NCI-H526 (cell line): ENCODE results near the gene TAS2R50.
"Not testable (repeated sequence)": the region's sequence is repeated elsewhere in the genome, so short reads cannot be mapped to it uniquely, and the experiment has no call there.

Experiments used
- DNase-seq, 2 experiments: peaks; one replicate each; lab custom pipeline; 2025; lab: John Stamatoyannopoulos, UW

Gene TAS2R50

GRCh38 chr12:10986812-10987211, at the start of gene TAS2R50:
Gene TAS2R50 (minus strand): TSS chr12:10986912. CDS start chr12:10986860, 52 bp downstream.
- DNase-seq: no peak

GRCh38 chr12:11033959-11034358, 47.2 kb upstream of the TAS2R50 start:
- not testable (repeated sequence) for DNase-seq

- DNase-seq: no peak
Measured at GRCh38 chr12:11031307-11031706, 44.6 kb upstream of the TAS2R50 start, which contains the start of gene TAS2R31. Gene TAS2R31 (minus strand): TSS chr12:11031407. CDS start chr12:11031335, 72 bp downstream.

- DNase-seq: no peak
Measured at GRCh38 chr12:11026118-11026517, 39.4 kb upstream of the TAS2R50 start.

DNA sequence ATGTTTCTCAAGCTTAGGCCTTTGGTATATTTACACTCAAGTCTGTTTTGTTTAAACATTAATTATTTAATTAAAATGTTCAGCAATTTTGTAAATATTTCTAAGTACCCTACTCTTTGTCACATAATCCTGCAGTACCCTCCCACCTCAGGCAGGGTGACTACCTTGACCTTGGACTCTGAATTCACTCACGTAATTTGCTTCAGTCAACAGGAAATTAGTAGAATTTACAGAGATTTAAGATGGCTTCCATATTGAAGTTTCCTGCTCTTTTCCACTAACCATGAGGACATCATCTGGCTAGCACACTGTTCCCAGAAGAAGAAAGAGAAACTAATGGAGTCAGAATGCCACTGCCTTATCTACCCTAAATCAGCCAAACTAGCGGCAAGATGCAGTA, 36.7 kb upstream of the TAS2R50 start:
- DNase-seq: no peak

- no peak for DNase-seq
Measured at GRCh38 chr12:11022520-11022919, 35.8 kb upstream of the TAS2R50 start, which contains the start of gene TAS2R19. Gene TAS2R19 (minus strand): TSS chr12:11022620. CDS start chr12:11022571, 49 bp downstream.

- peak; percentile 90 to 92 for DNase-seq
Measured at GRCh38 chr12:11016937-11017336, 30.2 kb upstream of the TAS2R50 start.

DNA sequence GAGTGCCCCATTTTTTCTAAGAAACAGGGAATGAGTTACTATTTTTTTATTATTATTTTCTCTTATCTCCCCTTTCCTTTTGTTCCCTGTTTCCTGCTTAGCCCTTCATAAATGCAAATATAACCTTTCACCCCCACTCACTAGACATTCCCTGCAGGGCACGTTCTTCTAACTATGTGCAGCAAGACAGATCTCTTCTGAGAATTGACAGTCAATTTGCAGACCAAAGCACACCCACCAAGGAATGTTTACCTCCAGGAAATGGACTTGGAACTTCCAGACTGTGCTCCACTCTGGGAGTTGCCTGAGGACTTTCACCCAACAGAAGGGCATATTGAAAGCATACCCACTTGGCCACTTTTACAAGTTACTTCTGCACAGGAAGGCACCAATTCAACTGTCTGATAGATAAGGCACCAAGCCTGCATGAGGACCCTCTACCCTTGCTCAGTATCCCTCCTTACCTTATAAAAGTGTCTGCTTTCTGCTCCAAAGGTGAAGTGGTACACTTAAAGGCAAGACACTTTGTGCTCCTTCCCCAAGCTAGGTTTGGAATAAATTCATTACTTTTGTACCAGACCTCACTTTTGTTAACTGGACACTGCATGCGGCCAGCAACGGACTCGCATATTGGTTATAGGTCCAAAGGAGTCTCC, 29.2 kb upstream of the TAS2R50 start:
- no peak for DNase-seq

DNA sequence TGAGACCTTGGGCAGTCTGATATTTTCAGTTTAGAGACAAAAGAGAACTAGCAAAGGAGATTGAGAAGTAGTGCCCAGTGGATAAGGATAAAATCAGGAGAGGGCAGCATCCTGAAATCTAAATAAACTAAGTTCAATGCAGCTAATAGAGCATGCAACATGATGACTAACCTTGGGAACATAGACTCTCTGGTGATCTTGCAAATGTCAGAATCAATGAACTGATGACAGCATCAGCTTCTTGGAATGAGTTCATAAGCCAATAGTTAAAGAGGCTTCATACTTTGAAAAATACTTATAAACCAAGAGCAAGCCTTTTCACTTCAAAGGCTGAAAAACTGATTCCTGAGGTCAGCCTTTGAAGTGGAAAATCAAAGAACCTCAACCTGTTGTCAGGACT, 27.5 kb upstream of the TAS2R50 start:
- no peak for DNase-seq

DNA sequence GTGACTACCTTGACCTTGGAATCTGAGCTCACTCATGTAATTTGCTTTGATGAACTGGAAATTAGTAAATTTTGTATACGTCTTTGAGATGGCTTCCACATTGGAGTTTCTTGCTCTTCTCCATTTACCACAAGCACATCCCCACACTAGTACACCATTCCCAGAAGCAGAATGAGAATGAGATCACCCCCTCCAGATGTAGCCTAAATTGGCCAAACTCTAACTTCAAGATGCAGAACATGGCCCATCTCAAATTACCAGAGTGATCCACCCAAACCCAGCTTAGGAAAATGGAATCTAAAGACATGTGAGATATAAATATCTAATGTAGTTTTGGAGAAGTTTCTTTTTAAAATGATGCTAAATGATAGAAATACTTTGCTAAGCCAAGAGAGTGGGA, 20.9 kb upstream of the TAS2R50 start:
- DNase-seq: no peak

DNA sequence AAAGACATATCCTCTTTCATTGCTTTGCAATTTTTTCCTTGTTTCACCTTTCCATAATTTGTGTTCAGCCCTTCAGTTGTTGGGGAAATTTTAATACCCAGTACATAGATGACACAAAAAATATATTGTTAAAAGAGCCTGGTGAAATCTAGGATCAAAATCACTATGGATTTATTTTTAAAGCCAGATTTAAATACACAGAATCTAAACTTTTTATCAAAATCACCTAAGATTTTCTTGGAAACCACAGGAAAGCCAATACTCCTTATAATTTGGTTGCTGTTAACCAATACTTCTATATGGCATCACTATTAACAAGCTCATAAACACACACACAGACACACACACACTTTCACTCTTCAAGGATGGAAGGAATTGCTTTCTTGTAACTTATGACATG, 11.5 kb upstream of the TAS2R50 start, which contains the start of gene TAS2R20:
TSS of gene TAS2R20 (minus strand) at position 101 of the 400 bp plus-strand sequence. CDS start 429 bp downstream, outside the sequence.
- no peak for DNase-seq

DNA sequence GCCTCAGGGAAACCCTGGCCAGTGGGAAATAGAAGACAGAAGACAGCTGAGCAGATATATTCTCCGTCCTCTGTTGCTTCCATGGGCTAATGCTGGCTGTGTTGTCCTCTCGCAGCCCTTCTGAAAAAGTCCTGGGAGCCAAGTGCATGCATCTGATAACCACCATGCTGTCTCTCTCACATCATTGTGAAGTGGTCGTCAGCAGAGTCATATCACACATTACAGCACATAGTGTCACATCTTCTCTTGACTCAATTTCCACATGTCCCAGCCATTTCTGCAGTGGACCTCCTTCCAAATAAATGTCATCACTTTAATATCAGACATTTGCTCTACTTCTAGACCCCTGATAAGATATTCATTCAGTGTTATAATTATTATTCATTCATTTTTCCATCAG, 7.6 kb upstream of the TAS2R50 start:
- DNase-seq: no peak

DNA sequence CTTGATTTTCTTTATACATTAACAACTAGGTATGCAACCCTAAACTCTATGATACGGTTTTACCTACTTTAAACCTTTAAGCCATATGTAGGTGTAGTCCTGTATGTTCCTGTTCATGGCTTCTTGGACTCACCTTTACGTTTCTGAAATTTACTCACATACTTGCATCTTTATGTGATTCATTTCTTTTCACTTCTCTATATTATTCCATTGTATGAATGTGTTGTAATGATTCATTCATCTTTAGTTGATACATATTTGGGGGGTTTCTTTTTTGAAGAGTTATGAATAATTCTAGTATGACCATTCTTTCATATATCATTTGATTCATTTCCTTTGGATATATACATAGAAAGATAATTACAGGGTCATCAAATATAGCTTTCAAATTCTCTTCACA, 2.4 kb upstream of the TAS2R50 start:
- no peak for DNase-seq

- DNase-seq: no peak
Measured at GRCh38 chr12:10982244-10982643, 4.5 kb downstream of the TAS2R50 start.

DNA sequence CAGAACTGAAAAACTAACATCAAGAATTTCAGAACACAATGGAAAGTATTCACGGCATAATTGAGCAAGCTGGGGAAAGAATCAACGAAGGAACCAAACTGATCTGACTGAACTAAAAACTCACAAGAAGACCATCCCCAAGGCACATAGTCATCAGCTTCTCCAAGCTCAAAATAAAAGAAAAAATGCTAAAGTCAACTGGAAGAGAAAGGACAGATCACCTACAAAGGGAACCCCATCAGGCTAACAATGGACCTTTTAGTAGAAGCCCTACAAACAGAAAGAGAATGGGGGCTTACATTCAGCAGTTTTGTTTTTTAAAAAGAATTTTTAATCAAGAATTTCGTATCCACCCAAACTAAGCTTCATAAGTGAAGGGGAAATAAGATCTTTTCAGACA, 11.7 kb downstream of the TAS2R50 start:
- no peak for DNase-seq

DNA sequence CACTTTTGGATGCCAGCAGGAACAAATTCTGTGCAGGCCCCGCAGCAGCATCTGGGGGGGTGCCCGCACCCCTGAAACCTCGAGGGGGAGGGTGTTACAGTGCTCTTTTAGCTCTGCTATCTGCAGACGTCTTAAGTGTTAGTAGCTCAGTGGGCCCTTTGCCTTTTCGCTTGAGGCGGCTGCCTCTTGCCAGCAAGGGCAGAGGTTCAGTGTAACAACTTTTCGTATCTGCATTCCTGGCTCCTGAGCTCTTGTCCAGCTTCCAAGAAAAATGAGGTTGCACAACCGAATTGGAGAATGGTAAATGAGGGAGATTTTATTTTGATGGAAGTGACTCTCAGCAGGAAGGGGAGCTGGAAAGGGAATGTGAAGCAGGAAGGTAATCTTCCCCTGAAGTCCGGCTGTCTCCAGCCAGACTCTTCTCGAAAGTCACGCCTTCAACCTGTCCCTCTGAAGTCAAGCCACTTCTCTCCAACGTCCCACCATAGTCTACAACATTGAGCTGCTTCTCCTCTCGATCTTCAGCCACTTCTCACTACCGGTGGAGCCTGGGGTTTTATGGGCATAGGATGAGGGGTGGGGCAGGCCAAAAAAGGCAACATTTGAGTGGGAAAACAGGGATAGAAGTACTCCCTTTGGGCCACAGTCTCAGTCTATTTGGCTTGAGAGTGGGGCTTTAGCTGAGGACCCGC, 17.8 kb downstream of the TAS2R50 start:
- no peak for DNase-seq

- no peak for DNase-seq
Measured at GRCh38 chr12:10967409-10967808, 19.3 kb downstream of the TAS2R50 start.

- no peak for DNase-seq
Measured at GRCh38 chr12:10966314-10966713, 20.4 kb downstream of the TAS2R50 start.

GRCh38 chr12:10965476-10965875, 21.2 kb downstream of the TAS2R50 start:
- DNase-seq: no peak

DNA sequence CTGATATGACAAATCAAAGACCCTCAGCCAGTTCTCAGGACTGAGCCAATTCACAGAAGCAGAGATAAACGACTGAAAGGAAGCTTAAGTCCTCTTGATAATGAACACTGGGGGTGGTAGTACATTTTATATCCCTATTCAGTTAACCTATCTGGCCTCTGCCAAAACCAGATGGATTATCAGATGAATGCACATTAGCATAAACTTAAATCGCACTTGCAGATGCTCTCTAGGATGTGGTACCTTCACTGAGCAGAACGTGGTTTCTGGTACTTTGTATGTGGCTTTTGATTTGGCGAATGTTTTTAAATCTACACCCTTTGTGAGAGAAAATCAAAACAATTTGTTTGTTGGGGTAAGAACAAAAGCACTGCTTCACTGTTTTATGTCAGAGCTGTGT, 26.5 kb downstream of the TAS2R50 start:
- DNase-seq: no peak

DNA sequence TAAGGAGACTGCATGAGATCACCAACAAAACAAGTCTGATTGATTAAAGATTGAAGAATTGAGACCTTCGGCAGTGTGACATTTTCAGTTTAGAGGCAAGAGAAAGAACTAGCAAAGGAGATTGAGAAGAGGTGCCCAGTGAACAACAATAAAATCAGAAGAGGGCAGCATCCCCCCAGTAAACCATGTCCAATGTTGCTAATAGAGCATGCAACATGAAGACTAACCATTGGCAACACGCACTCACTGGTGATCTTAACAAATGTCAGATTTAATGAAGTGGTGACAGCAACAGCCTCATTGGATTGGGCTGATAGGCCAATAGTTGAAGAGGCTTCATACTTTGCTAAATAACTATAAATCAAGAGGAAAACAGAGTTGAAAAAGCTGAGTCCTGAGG, 26.9 kb downstream of the TAS2R50 start:
- DNase-seq: peak in 1 of 2 experiments; percentile 44

GRCh38 chr12:10957741-10958140, 29.0 kb downstream of the TAS2R50 start:
- no peak for DNase-seq

DNA sequence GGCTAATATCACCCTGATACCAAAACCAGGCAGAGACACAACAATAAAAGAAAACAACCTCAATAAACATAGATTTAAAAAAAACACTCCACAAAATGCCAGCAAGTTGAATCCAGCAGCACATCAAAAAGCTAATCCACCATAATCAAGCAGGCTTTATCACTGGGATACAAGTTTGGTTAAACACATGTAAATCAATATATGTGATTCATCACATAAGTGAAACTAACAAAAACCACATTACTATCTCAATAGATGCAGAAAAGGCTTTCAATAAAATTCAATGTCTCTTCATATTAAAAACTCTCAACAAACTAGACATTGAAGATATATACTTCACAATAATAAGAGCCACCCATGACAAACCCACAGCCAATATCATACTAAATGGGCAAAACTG, 30.6 kb downstream of the TAS2R50 start:
- DNase-seq: no peak
